GM23248 (cell line): Measurements from ENCODE around the gene LRIG2.

ENCODE experiments used
- EZH2 ChIP-seq: fragments of 200-600 bp; sonication (generic); IDR thresholded peaks from 2 replicates; pipeline ENCODE4 v1.6.1; 2018; ENCODE audit warnings: antibody characterized with exemption, mild to moderate bottlenecking; ENCODE audit not compliant: insufficient read depth, poor library complexity, severe bottlenecking
- EZH2phosphoT487 ChIP-seq: fragments of 200-600 bp; sonication (generic); IDR thresholded peaks from 2 replicates; pipeline ENCODE4 v1.6.1; 2018; ENCODE audit warnings: antibody characterized with exemption, moderate library complexity, mild to moderate bottlenecking, low read depth; ENCODE audit not compliant: insufficient read depth

- no peak for TF ChIP-seq EZH2
- TF ChIP-seq EZH2phosphoT487 = no peak
These were observed 105.1 kb downstream of the LRIG2 start for GRCh38 chr1:113178106-113178505.
